ENCODE data around the gene HLCS. TPM values are rescaled to one million over a fixed set of nuclear protein-coding genes. Genes with fewer than 3 reads are reported as not detected.
A peak's percentile ranks its signal among the peaks of the same experiment; 100 is the strongest.

HLCS gene
- total RNA-seq, 2 donors from 2014 or later: 27.2 to 38.6 TPM

- no peaks in the 10 kb centered on the region for H3K36me3 ChIP-seq (replicated peaks in 1 of 2; ENCODE audit: insufficient read depth in 1 of 2, low read depth in 2 of 2)
- ATAC-seq: no peak
- H3K9me3 ChIP-seq: no peaks in the 10 kb centered on the region
- no peaks in the 10 kb centered on the region for H3K27me3 ChIP-seq
- WGBS, 2 donors: 80 to 94% methylated on average over 6 of the region's 6 CpGs
- H3K4me1 ChIP-seq: peaks cover 9% of the 10 kb centered on the region
- intact Hi-C loops (cut with DNase I): no loop called here
- TF ChIP-seq POLR2A (IDR thresholded peaks at IDR 0.05) (no peak), CTCF (IDR thresholded peaks at IDR 0.05) (no peak)
- DNase-seq: no peak
- no peak overlapping the region for H3K27ac ChIP-seq
- no peak overlapping the region for H3K4me3 ChIP-seq
These were observed 203.2 kb downstream of the HLCS start for GRCh38 chr21:36763305-36763704.

GRCh38 chr21:36762642-36763041 is 203.8 kb downstream of the HLCS start:
- WGBS, 2 donors: 90 to 93% methylated on average over 9 of the region's 9 CpGs
- Histone ChIP-seq H3K9me3 (no peaks in the 10 kb centered on the region), H3K4me3 (no peak overlapping the region), H3K4me1 (peaks cover 9% of the 10 kb centered on the region), H3K27me3 (no peaks in the 10 kb centered on the region), H3K36me3 (replicated peaks in 1 of 2; ENCODE audit: insufficient read depth in 1 of 2, low read depth in 2 of 2) (no peaks in the 10 kb centered on the region), H3K27ac (no peak overlapping the region)
- TF ChIP-seq POLR2A (IDR thresholded peaks at IDR 0.05) (no peak), CTCF (IDR thresholded peaks at IDR 0.05) (no peak)
- ATAC-seq (no peak), DNase-seq (no peak)
- intact Hi-C loops (cut with DNase I): no loop called here

- H3K36me3 ChIP-seq (replicated peaks in 1 of 2; ENCODE audit: insufficient read depth in 1 of 2, low read depth in 2 of 2): no peaks in the 10 kb centered on the region
- WGBS, 2 donors: 42 to 47% methylated on average over 11 of the region's 11 CpGs
- peak; percentile 37 to 80 (median 40) for DNase-seq
These were observed 204.8 kb downstream of the HLCS start for GRCh38 chr21:36761685-36762084.

GRCh38 chr21:36759348-36760083 is 207.0 kb downstream of the HLCS start:
- DNase-seq (no peak), ATAC-seq (no peak)
- H3K9me3 ChIP-seq: no peaks in the 10 kb centered on the region
- no peak overlapping the region for H3K27ac ChIP-seq
- intact Hi-C loops (cut with DNase I): loop anchor here (10.0 kb wide), 2 partner anchors 95 to 165 kb away; no protein-coding TSS in a partner anchor
- TF ChIP-seq CTCF (IDR thresholded peaks at IDR 0.05) (no peak), POLR2A (IDR thresholded peaks at IDR 0.05) (no peak)
- H3K36me3 ChIP-seq (replicated peaks in 1 of 2; ENCODE audit: insufficient read depth in 1 of 2, low read depth in 2 of 2): no peaks in the 10 kb centered on the region
- no peak overlapping the region for H3K4me3 ChIP-seq
- 79 to 83% methylated on average over 12 of the region's 12 CpGs for WGBS, 2 donors
- peaks cover 9% of the 10 kb centered on the region for H3K4me1 ChIP-seq
- H3K27me3 ChIP-seq: no peaks in the 10 kb centered on the region

More at GRCh38 chr21:36761685-36762084, 204.8 kb downstream of the HLCS start:
- H3K27me3 ChIP-seq: no peaks in the 10 kb centered on the region
- TF ChIP-seq POLR2A (IDR thresholded peaks at IDR 0.05) (no peak), CTCF (IDR thresholded peaks at IDR 0.05) (no peak)
- H3K4me1 ChIP-seq: peaks cover 9% of the 10 kb centered on the region
- intact Hi-C loops (cut with DNase I): no loop called here
- no peak overlapping the region for H3K27ac ChIP-seq
- ATAC-seq: peak; percentile 48
- H3K4me3 ChIP-seq: no peak overlapping the region
- H3K9me3 ChIP-seq: no peaks in the 10 kb centered on the region

DNA sequence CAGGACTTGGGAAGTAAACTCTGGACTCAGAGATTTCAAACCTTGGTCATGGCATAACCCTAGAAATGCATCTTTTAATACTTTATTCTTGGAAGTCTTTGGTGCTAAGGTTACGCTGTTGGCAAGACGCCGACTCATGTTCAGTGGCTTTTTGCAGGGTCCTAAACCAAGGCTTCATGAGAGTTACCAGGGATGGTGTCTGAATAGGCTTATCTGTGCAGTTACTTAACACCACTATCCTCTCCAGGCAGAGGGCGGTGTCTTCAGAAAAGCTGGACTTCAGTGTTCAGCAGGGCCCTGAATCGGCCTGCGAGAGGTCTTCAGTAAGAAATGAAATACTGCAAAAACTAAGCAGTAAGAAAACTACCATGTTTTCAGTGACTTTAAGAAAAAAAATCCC is 209.3 kb downstream of the HLCS start:
- 94 to 97% methylated on average over 6 of the region's 6 CpGs for WGBS, 2 donors
- Histone ChIP-seq H3K36me3 (replicated peaks in 1 of 2; ENCODE audit: insufficient read depth in 1 of 2, low read depth in 2 of 2) (no peaks in the 10 kb centered on the region), H3K4me1 (peaks cover 8% of the 10 kb centered on the region), H3K4me3 (no peak overlapping the region), H3K9me3 (no peaks in the 10 kb centered on the region), H3K27me3 (no peaks in the 10 kb centered on the region), H3K27ac (no peak overlapping the region)
- no peak for TF ChIP-seq POLR2A (IDR thresholded peaks at IDR 0.05)
- no peak for TF ChIP-seq CTCF (IDR thresholded peaks at IDR 0.05)
- ATAC-seq (no peak), DNase-seq (no peak)
- intact Hi-C loops (cut with DNase I): loop anchor here (10.0 kb wide), 2 partner anchors 98 to 168 kb away; no protein-coding TSS in a partner anchor

Measured in body of pancreas (tissue), 4 donors.